ENCODE results near the gene KCNT1.

DNA sequence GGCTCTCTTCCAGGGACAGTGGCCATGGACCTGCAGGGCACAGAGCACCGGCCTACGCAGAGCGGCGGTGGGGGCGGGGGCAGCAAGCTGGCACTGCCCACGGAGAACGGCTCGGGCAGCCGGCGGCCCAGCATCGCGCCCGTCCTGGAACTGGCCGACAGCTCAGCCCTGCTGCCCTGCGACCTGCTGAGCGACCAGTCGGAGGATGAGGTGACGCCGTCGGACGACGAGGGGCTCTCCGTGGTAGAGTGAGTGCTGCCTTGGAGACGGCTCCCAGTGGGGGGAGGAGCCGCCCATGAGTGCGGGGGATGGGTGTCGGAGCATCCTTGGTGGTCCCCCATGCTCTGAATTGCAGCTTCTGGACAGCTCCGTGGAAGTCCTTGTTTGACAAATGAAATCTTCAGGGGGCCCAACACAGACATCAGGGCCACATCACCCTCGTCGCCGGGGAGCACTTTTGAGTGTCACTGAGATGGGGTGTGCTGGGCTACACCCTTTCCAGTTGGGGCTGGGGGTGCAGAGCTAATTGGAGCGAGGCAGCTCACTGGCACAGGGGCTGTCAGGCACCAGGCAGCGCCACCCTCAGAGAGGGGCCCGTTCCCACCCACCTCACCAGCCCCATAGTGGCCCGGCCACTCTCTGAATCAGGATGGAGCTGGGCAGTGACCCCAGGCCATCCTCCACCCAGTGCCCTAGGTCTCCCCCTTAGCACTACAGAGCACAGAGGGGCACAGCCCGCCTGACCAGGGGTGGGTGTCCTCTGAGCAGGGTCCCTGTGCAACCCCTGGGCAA is 70.9 kb downstream of the KCNT1 start:
- TF ChIP-seq EZH2 (IDR thresholded peaks at IDR 0.05; ENCODE audit: borderline replicate concordance) = no peak
- TF ChIP-seq, protein P1, sequence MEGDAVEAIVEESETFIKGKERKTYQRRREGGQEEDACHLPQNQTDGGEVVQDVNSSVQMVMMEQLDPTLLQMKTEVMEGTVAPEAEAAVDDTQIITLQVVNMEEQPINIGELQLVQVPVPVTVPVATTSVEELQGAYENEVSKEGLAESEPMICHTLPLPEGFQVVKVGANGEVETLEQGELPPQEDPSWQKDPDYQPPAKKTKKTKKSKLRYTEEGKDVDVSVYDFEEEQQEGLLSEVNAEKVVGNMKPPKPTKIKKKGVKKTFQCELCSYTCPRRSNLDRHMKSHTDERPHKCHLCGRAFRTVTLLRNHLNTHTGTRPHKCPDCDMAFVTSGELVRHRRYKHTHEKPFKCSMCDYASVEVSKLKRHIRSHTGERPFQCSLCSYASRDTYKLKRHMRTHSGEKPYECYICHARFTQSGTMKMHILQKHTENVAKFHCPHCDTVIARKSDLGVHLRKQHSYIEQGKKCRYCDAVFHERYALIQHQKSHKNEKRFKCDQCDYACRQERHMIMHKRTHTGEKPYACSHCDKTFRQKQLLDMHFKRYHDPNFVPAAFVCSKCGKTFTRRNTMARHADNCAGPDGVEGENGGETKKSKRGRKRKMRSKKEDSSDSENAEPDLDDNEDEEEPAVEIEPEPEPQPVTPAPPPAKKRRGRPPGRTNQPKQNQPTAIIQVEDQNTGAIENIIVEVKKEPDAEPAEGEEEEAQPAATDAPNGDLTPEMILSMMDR (IDR thresholded peaks at IDR 0.05; ENCODE audit: poor library complexity) = no peak

Data from hepatocyte (in vitro differentiated cells).